B cell (primary cell): ENCODE data around the gene TXNDC11. TPM values are rescaled to one million over a fixed set of nuclear protein-coding genes. Genes with fewer than 3 reads are reported as not detected.

ENCODE experiments used
- ATAC-seq: fragments of 200-7000 bp; cut with Tn5 transposase; one replicate; pipeline ENCODE4 v1.10.0; 2021; ENCODE audit warnings: low read depth, mild to moderate bottlenecking, moderate number of reproducible peaks, moderate library complexity
- CTCF ChIA-PET: fragments of 350-600 bp; sonication (Branson Sonifier 250); formaldehyde crosslinking; loops from one replicate; lab custom pipeline; 2021; ENCODE audit warnings: antibody characterized with exemption, inconsistent platforms; lab: Charles Lee
- POLR2A ChIA-PET: fragments of 350-600 bp; sonication (Branson Sonifier 250); formaldehyde crosslinking; loops from one replicate; lab custom pipeline; 2021; ENCODE audit warnings: antibody characterized with exemption; lab: Charles Lee
- DNase-seq: peaks from one replicate; pipeline ENCODE4 v3.0.0; 2013
- H2AFZ ChIP-seq: 2 replicates; pipeline ENCODE4 v1.6.1; 2012; ENCODE audit warnings: mild to moderate bottlenecking, low read depth, low read length; ENCODE audit not compliant: insufficient read depth, poor library complexity, severe bottlenecking
- H3K27ac ChIP-seq, 2 donors: 1 replicate in 1 of 2; 2 replicates in 1 of 2; pipeline ENCODE4 v1.5.1; 2012 to 2013; ENCODE audit warnings: low read length in 2 of 2, mild to moderate bottlenecking in 2 of 2, moderate library complexity in 1 of 2
- H3K27me3 ChIP-seq, 4 experiments: fragments of 200-600 bp in 1 of 4; sonication (generic) in 1 of 4; replicated peaks in 1 of 4; 1 replicate in 2 of 4; 2 replicates in 2 of 4; pipeline versions ENCODE4 v1.6.1 to v1.7.0; 2013 to 2016; ENCODE audit warnings: low read length in 3 of 4, mild to moderate bottlenecking in 2 of 4, mixed read lengths in 1 of 4, moderate library complexity in 1 of 4; ENCODE audit not compliant: insufficient read depth in 4 of 4, control insufficient read depth in 3 of 4; ENCODE audit errors: control extremely low read depth in 1 of 4
- H3K36me3 ChIP-seq, 2 experiments: replicated peaks in 1 of 2; 1 replicate in 1 of 2; 2 replicates in 1 of 2; pipeline versions ENCODE4 v1.6.1 to v1.7.1; 2013; ENCODE audit warnings: low read length in 1 of 2; ENCODE audit not compliant: insufficient read depth in 2 of 2, control insufficient read depth in 1 of 2; ENCODE audit errors: control extremely low read depth in 1 of 2, extremely low read depth in 1 of 2
- H3K4me1 ChIP-seq, 2 donors: fragments of 200-600 bp in 1 of 2; sonication (generic) in 1 of 2; 1 replicate in 1 of 2; 2 replicates in 1 of 2; pipeline versions ENCODE4 v1.5.1 to v1.6.1; 2013 to 2017; ENCODE audit warnings: low read length in 2 of 2; ENCODE audit not compliant: control insufficient read depth in 2 of 2, insufficient read depth in 2 of 2
- H3K4me2 ChIP-seq: replicated peaks from 2 replicates; pipeline ENCODE3; 2012; ENCODE audit warnings: mild to moderate bottlenecking, low read depth, low read length; ENCODE audit not compliant: poor library complexity, severe bottlenecking
- H3K4me3 ChIP-seq, 5 experiments: fragments of 200-600 bp in 1 of 5; sonication (generic) in 1 of 5; 1 replicate in 3 of 5; 2 replicates in 2 of 5; pipeline versions ENCODE4 v1.5.1 to v1.7.0; 2011 to 2016; ENCODE audit warnings: low read length in 4 of 5, mild to moderate bottlenecking in 4 of 5, low read depth in 2 of 5, control low read depth in 1 of 5, moderate library complexity in 1 of 5; ENCODE audit not compliant: insufficient read depth in 1 of 5; ENCODE audit errors: control extremely low read depth in 1 of 5, extremely low read depth in 1 of 5
- H3K79me2 ChIP-seq: fragments of 200-600 bp; sonication (generic); one replicate; pipeline ENCODE4 v1.6.0; 2016; ENCODE audit warnings: low read length; ENCODE audit not compliant: control insufficient read depth, insufficient read depth
- H3K9ac ChIP-seq: fragments of 200-600 bp; sonication (generic); 2 replicates; pipeline ENCODE4 v1.6.1; 2017; ENCODE audit warnings: mild to moderate bottlenecking, low read length, moderate library complexity
- H3K9me3 ChIP-seq, 3 donors: one replicate each; pipeline versions ENCODE4 v1.6.1 to v1.7.1; 2013; ENCODE audit warnings: low read length in 2 of 3; ENCODE audit not compliant: control insufficient read depth in 2 of 3, insufficient read depth in 1 of 3; ENCODE audit errors: control extremely low read depth in 1 of 3
- H4K20me1 ChIP-seq: 2 replicates; pipeline ENCODE4 v1.6.0; 2012; ENCODE audit warnings: mild to moderate bottlenecking, low read length; ENCODE audit not compliant: insufficient read depth, control insufficient read depth, poor library complexity, severe bottlenecking
- H3K27ac Mint-ChIP-seq: one replicate; pipeline ENCODE4 v1.8.0; 2021; ENCODE audit warnings: mixed read lengths
- H3K27me3 Mint-ChIP-seq: one replicate; pipeline ENCODE4 v1.8.0; 2021; ENCODE audit warnings: mixed read lengths
- H3K4me1 Mint-ChIP-seq: one replicate; pipeline ENCODE4 v1.8.0; 2021; ENCODE audit warnings: mixed read lengths
- H3K4me3 Mint-ChIP-seq: one replicate; pipeline ENCODE4 v1.8.0; 2021; ENCODE audit warnings: mixed read lengths
- H3K9me3 Mint-ChIP-seq: one replicate; pipeline ENCODE4 v1.8.0; 2022; ENCODE audit warnings: mixed read lengths; ENCODE audit not compliant: insufficient read depth
- CTCF ChIP-seq: fragments of 200-600 bp; IDR thresholded peaks from one replicate; pipeline ENCODE4 v1.8.0; 2022; ENCODE audit warnings: antibody characterized with exemption, mild to moderate bottlenecking
- EZH2 ChIP-seq: IDR thresholded peaks from 2 replicates; pipeline ENCODE4 v1.6.1; 2012; ENCODE audit warnings: borderline replicate concordance, low read depth, mild to moderate bottlenecking, moderate library complexity, low read length; ENCODE audit not compliant: insufficient read depth, poor library complexity, severe bottlenecking
- WGBS: methylation state at CpG from one replicate; pipeline ENCODE4 v1.1.5; 2013; ENCODE audit warnings: missing lambda C conversion rate; ENCODE audit not compliant: insufficient coverage; 5-methylcytosine and 5-hydroxymethylcytosine counted together
- intact Hi-C: fragments of 100-400 bp; cut with micrococcal nuclease; formaldehyde crosslinking; loops from one replicate; pipeline ENCODE4 v1.10.0; 2022
- polyA plus RNA-seq: library from polyadenylated mRNA; depleted of rRNA; stranded (reverse); fragments of >200 nt; gene quantifications from 2 replicates; pipeline ENCODE4 v1.2.3, GENCODE V29; 2012
- total RNA-seq, 2 donors: library from RNA; stranded (reverse); fragments of 120-200 nt in 1 of 2; gene quantifications; 1 replicate in 1 of 2; 2 replicates in 1 of 2; pipeline versions ENCODE4 v1.2.3 to v1.2.4, GENCODE V29; 2013 to 2022

The TXNDC11 gene
- total and polyA plus RNA-seq, 2 donors (not counting 1 experiment from before 2014, with no cell fraction given), result 50.2 to 76.9 TPM

GRCh38 chr16:11651796-11652195, 90.9 kb downstream of the TXNDC11 start:
- TF ChIP-seq EZH2, result no peak
- TF ChIP-seq CTCF, result no peak
- Histone ChIP-seq H3K4me3 (no peak overlapping the region), H3K27ac (no peak overlapping the region), H2AFZ (peak overlapping the region; percentile 41), H3K9me3 (no peaks in the 10 kb centered on the region), H3K9ac (no peak overlapping the region), H3K4me1 (no peaks in the 10 kb centered on the region), H3K36me3 (no peaks in the 10 kb centered on the region), H3K27me3 (no peaks in the 10 kb centered on the region), H4K20me1 (no peaks in the 10 kb centered on the region), H3K79me2 (no peaks in the 10 kb centered on the region), H3K4me2 (peak overlapping the region; percentile 26)
- Mint-ChIP-seq H3K27me3 (no peaks in the 10 kb centered on the region), H3K4me3 (no peak overlapping the region), H3K27ac (no peak overlapping the region), H3K4me1 (peaks cover 11% of the 10 kb centered on the region), H3K9me3 (no peaks in the 10 kb centered on the region)
- intact Hi-C loops, result no loop called here
- CTCF ChIA-PET, result interaction anchor here (0.7 to 2.2 kb wide), 9 partner anchors 9 to 245 kb away, joined by 3 to 12 read pairs (median 4); no protein-coding TSS in a partner anchor
- ATAC-seq (peak; percentile 28), DNase-seq (no peak)
- 100% methylated on average over 1 of the region's 8 CpGs for WGBS
- POLR2A ChIA-PET, result interaction anchor here (0.6 to 0.7 kb wide), 3 partner anchors 12 to 131 kb away, joined by 4 to 9 read pairs (median 4); no protein-coding TSS in a partner anchor
